ENCODE data around the gene NFATC3.

- TF ChIP-seq YY1 (IDR thresholded peaks at IDR 0.05; ENCODE audit: low read depth) (no peak), REST (IDR thresholded peaks at IDR 0.05; ENCODE audit: low read depth) (no peak), MAX (IDR thresholded peaks at IDR 0.05) (no peak), EP300 (IDR thresholded peaks at IDR 0.05; ENCODE audit: borderline replicate concordance) (no peak), NFIC (IDR thresholded peaks at IDR 0.05) (no peak), CREB1 (IDR thresholded peaks at IDR 0.05; ENCODE audit: low read depth) (no peak), ZBTB7A (IDR thresholded peaks at IDR 0.05; ENCODE audit: low read depth) (no peak)
Observed at GRCh38 chr16:68273459-68273858, 188.3 kb downstream of the NFATC3 start.
